Liver (tissue), 3 donors: ENCODE data around the gene STAT5A.

ENCODE experiments used
- CTCF ChIP-seq: fragments of 150-350 bp; IDR thresholded peaks from 2 replicates; pipeline ENCODE4 v1.5.1; 2017; ENCODE audit warnings: improper control_type of control experiment, low read depth, low read length; ENCODE audit not compliant: missing input control
- GABPA ChIP-seq, 2 donors: IDR thresholded peaks in 1 of 2; conservative IDR thresholded peaks in 1 of 2; 2 replicates each; pipeline ENCODE4 v1.6.1; 2016; ENCODE audit warnings: antibody characterized with exemption in 2 of 2, mild to moderate bottlenecking in 1 of 2, moderate library complexity in 1 of 2
- HNF4G ChIP-seq: IDR thresholded peaks from 2 replicates; pipeline ENCODE4 v1.6.1; 2016; ENCODE audit warnings: antibody characterized with exemption
- NR2F2 ChIP-seq: IDR thresholded peaks from 2 replicates; pipeline ENCODE4 v1.6.1; 2016; ENCODE audit warnings: antibody characterized with exemption
- RAD21 ChIP-seq, 2 donors: IDR thresholded peaks; 2 replicates each; pipeline ENCODE4 v1.6.1; 2016; ENCODE audit warnings: antibody characterized with exemption in 2 of 2, mild to moderate bottlenecking in 2 of 2
- RXRA ChIP-seq, 2 donors: IDR thresholded peaks; 2 replicates each; pipeline ENCODE4 v1.6.1; 2017 to 2018; ENCODE audit warnings: antibody characterized with exemption in 2 of 2, mild to moderate bottlenecking in 1 of 2
- TF ChIP-seq, protein P1 (sequence below): IDR thresholded peaks from 2 replicates; pipeline ENCODE4 v1.6.1; 2016; ENCODE audit warnings: antibody characterized with exemption
- donor health status: healthy.
- donor health status: healthy.

- no peak for TF ChIP-seq CTCF
- TF ChIP-seq RAD21 (IDR thresholded peaks at IDR 0.05): no peak
- no peak for TF ChIP-seq RXRA (IDR thresholded peaks at IDR 0.05)
- no peak for TF ChIP-seq GABPA (IDR thresholded peaks at IDR 0.05 in 1 of 2, conservative IDR thresholded peaks at IDR 0.05 in 1 of 2)
- no peak for TF ChIP-seq NR2F2
- TF ChIP-seq HNF4G: no peak
- TF ChIP-seq, protein P1, sequence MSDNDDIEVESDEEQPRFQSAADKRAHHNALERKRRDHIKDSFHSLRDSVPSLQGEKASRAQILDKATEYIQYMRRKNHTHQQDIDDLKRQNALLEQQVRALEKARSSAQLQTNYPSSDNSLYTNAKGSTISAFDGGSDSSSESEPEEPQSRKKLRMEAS: no peak
Measured at GRCh38 chr17:42284024-42284369, 4.3 kb upstream of the STAT5A start.
